ENCODE results near the gene HK2.

GRCh38 chr2:74884866-74885265 lies 50.9 kb downstream of the HK2 start:
- TF ChIP-seq CTCF (IDR thresholded peaks at IDR 0.05; ENCODE audit: low read length) (no peak), EZH2 (optimal IDR thresholded peaks at IDR 0.05; ENCODE audit: low read depth, low read length) (no peak)

All from MM.1S (cell line).